GM18502 (cell line): Measurements from ENCODE around the gene ARL5B.
A peak's percentile ranks its signal among the peaks of the same experiment; 100 is the strongest.
"Not testable (repeated sequence)": the region's sequence is repeated elsewhere in the genome, so short reads cannot be mapped to it uniquely, and the experiment has no call there.

Experiments
- ATAC-seq: cut with Tn5 transposase; IDR thresholded peaks from one replicate; pipeline ENCODE4 v1.9.1; 2021; ENCODE audit warnings: mild to moderate bottlenecking; ENCODE audit not compliant: unreplicated experiment, poor library complexity

The ARL5B gene

DNA sequence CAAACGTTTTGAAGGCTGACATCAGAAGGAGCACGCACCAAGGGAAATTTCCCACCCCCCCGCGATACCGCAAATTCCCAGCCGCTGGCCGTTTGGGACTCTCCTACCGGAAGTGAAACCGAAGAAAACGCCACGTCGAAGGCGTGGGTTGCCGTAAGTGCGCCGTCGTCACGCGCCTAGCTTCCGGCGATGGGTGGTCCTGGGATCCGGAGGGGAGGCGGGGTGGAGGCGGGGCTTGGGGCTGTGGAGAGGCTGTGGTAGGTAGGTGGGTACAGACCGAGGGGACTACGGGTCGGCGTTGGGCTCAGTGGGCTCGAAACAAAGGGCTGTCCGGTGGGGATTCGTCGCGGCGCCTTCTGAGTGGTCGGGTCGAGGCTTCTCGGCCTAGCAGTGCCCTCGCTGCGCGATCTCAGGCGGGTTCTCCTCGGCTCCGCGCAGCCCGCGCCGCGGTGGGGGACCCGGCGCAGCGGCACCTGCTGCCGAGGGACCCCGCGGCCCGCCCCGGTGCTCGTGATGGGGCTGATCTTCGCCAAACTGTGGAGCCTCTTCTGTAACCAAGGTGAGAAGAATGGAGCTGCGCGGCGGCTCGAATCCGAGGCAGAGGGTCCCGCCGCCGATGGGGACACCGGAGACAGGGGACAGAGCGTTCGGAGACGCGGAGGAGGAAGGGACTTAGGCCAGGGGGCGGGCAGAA lies at the start of gene ARL5B:
TSS of gene ARL5B (plus strand) at position 307 of the 694 bp plus-strand sequence. CDS start at position 514, 207 bp downstream.
- peak; percentile 91 for ATAC-seq

DNA sequence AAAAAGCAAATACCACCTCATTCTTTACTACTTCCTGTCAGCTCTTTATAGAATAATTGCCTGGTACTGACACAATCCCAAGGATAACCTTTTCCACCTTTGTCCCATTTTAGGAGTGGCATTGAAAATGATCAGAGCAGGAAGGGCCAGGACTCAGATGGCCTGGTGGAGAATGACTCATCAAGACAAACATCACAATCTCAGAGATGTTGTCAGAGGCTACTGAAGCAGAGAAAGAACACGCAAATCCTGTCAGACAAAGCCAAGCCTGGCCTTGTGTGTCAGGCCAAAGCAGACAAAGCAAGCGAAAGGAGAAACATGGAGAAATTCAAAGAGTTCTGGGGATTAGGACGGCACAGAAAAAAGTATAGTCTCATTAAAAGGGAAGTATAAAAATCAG lies 48.7 kb upstream of the ARL5B start:
- no peak for ATAC-seq

- ATAC-seq: no peak
Measured at GRCh38 chr10:18611168-18611567, 48.1 kb upstream of the ARL5B start.

DNA sequence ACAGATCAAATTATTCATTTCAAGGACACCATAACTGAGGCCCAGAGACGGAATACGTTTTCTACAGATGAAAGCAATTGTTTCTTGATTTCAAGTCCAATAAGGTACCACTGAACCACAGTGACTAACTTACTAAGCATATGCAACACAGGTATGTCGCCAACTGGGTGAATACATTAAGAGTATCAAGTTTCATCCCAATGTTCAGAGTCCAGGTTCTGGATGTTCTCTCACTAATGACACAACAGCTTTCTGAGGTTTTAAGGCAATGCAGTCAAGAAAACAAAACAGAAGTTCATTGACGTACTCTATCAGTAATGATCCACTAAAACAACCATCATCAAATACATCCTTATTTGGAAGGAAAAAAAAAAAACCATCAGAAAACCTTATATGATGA lies 43.6 kb upstream of the ARL5B start:
- ATAC-seq: no peak

GRCh38 chr10:18616337-18616736 lies 42.9 kb upstream of the ARL5B start:
- ATAC-seq: no peak

GRCh38 chr10:18619016-18619415 lies 40.2 kb upstream of the ARL5B start:
- no peak for ATAC-seq

DNA sequence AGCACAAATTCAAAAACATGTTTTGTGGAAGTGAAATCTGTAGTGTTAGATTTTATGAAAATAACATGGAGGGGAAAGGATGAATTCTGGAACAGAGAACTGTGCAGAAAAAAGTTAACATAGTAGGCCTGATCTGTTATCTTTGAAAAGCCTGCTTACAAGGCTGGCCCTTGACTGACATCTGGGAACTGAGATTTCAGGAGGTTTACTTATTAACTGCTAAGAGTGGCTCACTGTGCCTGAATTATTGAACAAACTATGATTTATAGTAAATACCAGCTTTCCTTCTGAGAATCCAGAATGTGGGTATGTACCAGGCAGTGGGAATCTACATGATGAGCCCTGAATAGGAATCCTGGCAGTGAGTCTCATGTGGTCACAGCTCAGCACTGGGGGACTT lies 38.4 kb upstream of the ARL5B start:
- ATAC-seq: no peak

DNA sequence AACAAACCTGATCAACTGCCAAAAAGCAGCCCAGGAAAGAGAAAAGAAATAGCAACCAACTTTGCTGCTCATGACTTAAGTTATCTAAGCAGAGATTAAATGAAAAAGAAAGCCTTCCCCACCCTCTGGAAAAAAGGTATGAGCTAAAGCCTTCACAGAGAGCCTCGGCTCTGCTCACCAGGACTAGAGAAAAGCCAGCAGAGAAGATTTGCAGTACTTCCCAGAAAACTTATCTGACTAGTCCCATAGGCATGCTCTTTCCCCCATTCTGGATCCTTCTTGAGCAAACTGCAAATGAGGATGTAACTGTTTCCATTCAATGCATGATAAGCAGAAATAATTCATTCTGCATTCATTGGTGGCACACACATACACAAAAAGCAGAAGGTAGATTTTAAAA lies 35.6 kb upstream of the ARL5B start:
- not testable (repeated sequence) for ATAC-seq

DNA sequence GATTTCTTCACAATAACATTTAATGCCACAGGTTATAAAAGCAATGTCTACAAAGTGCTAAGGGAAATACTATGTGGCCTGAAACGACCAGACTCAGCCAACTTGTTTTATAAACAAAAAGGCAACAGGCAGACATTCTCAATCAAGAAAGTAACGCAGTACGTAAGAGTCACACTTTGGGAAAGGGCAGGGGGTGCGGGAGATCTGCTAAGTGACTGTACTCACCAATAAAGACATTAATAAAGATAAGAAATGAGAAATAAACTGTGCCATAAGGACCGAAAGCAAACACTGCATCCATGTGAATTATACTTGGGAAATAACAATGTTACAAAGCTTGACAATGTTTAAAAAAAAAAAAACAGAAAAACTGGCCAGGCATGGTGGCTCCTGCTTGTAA lies 33.3 kb upstream of the ARL5B start:
- no peak for ATAC-seq

GRCh38 chr10:18627452-18628018 lies 31.7 kb upstream of the ARL5B start:
- not testable (repeated sequence) for ATAC-seq

DNA sequence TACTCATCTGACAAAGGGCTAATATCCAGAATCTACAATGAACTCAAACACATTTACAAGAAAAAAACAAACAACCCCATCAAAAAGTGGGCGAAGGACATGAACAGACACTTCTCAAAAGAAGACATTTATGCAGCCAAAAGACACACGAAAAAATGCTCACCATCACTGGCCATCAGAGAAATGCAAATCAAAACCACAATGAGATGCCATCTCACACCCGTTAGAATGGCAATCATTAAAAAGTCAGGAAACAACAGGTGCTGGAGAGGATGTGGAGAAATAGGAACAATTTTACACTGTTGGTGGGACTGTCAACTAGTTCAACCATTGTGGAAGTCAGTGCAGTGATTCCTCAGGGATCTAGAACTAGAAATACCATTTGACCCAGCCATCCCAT lies 26.7 kb upstream of the ARL5B start:
- ATAC-seq: not testable (repeated sequence)

DNA sequence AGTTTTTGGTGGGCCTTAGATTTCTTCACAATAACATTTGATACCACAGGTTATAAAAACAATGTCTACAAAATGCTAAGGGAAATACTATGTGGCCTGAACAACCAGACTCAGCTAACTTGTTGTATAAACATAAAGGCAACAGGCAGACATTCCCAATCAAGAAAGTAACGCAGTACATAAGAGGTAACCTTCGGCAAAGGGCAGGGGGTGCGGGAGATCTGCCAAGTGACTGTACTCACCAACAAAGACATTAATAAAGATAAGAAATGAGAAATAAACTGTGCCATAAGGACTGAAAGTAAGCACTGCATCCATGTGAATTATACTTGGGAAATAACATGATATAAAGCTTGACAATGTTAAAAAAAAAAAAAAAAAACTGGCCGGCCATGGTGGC lies 23.2 kb upstream of the ARL5B start:
- ATAC-seq: no peak

GRCh38 chr10:18637400-18637799 lies 21.8 kb upstream of the ARL5B start:
- ATAC-seq: not testable (repeated sequence)

- not testable (repeated sequence) for ATAC-seq
Measured at GRCh38 chr10:18639719-18640118, 19.5 kb upstream of the ARL5B start.

GRCh38 chr10:18647151-18647550 lies 12.1 kb upstream of the ARL5B start:
- no peak for ATAC-seq

DNA sequence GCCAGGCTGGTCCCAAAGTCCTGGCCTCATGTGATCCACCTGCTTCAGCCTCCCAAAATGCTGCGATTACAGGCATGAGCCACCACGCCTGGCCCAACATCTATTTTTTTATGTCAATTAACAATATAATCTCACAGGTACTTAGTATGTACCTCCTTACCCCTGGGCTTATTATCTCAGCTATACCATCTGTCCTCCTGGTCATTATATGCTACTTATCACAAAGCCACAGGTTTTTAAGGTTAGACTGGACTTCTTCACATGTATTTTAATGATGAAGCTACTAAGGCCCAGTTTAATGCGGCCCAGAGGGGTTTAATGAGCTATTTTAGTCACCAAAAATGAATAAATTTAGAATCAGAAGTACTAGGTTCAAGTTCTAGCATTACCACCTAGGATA lies 11.3 kb upstream of the ARL5B start:
- ATAC-seq: no peak

DNA sequence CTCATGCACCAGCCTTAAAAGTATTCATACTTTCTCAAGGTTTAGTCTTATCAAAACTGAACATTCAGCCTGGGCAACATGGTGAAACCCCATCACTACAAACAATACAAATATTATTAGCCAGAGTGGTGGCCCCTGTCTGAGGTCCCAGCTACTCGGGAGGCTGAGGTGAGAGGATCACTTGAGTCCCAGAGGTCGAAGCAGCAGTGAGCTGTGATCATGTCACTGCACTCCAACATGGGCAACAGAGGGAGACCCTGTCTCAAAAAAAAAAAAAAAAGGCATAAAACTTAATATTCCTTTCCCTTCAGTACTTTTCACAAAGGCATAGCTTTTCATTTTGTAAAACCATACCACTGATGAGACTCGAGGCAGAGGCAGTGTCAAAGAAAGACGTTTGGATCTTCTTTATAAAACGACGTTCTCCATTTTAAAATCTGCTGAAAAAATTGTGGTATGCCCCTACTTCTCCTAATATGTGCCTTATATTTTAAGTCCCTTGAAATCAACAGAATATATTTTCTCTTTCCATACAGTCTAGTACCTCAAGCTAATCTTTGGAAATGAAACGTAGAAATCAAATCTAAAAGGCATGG lies 9.8 kb upstream of the ARL5B start:
- no peak for ATAC-seq

DNA sequence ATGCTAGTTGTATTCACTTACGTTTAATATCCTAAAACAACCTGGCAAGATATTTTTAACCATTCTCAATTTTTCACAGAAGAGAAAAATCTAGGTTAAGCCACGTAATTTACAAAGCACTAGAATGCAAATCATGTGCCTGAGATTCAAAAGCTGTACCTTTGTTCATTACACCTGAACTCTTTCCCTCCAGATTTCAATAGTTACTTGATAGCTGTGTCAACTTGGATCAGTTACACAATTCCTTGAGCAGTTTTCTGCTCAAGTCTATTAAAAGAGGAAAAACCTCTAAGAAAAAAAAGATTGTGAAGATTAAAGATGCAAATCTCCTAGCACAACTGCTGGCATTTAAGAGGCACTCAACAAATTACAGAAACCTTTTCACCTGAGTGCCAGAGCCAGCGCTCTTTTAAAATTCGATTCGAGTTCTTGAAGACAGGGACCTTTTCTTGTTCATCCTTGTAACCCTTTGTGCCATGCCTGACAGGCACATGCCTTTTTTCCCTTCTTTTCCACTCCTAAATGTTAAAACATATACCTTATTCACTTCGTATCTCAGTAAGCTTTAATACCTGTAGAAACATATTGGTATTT lies 8.7 kb upstream of the ARL5B start:
- ATAC-seq: no peak

- peak; percentile 98 for ATAC-seq
Measured at GRCh38 chr10:18651324-18652007, 7.8 kb upstream of the ARL5B start, which contains the start of gene NSUN6. Gene NSUN6, minus strand, starts transcription at chr10:18651587. Its CDS starts 384 bp downstream, at chr10:18651203.

DNA sequence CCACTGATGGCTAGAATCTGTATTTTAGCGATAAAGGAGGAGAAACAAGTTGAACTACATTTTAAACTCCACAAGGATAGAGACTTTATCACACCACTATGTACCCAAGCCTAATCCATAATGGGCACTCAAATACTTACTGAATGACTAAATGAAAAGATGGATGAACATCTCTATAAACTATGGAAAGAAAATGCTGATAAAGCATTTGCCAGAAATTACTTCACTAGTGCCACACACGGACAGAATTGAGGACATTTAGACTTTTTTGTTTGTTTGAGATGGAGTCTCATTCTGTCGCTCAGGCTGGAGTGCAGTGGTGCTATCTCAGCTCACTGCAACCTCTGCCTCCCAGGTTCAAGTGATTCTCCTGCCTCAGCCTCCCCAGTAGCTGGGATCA lies 6.1 kb upstream of the ARL5B start:
- no peak for ATAC-seq

DNA sequence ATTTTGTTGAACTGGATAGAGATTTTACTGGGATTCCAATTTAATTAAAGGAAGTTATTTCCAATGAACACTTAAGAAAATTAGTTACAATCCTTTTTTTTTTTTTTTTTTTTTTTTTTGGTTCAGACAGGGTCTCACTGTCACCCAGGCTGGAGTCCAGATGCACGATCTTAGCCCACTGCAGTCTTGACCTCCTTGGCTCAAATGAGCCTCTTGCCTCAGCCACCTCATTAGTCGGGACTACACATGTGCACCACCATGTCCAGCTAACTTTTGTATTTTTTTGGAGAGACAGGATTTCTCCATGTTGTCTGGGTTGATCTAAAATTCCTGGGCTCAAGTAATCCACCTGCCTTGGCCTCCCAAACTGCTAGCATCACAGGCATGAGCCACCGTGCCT lies 2.5 kb upstream of the ARL5B start:
- ATAC-seq: no peak
